ENCODE data around the gene MAT2B. TPM values are rescaled to one million over a fixed set of nuclear protein-coding genes. Genes with fewer than 3 reads are reported as not detected.

Gene MAT2B
- total and polyA plus RNA-seq, 2 of the 8 experiments (the other 6 are each of a cell fraction or from before 2014, with no cell fraction given) = 33.9 to 65.2 TPM

- TF ChIP-seq SUZ12 (IDR thresholded peaks at IDR 0.05; ENCODE audit: low read length) = no peak
- no peak for TF ChIP-seq TCF12 (IDR thresholded peaks at IDR 0.05; ENCODE audit: low read depth, low read length)
Observed at GRCh38 chr5:163463063-163463435, 42.4 kb upstream of the MAT2B start (continued).
